ENCODE measurements around the gene TCF4.
A peak's percentile ranks its signal among the peaks of the same experiment; 100 is the strongest.

The TCF4 gene

DNA sequence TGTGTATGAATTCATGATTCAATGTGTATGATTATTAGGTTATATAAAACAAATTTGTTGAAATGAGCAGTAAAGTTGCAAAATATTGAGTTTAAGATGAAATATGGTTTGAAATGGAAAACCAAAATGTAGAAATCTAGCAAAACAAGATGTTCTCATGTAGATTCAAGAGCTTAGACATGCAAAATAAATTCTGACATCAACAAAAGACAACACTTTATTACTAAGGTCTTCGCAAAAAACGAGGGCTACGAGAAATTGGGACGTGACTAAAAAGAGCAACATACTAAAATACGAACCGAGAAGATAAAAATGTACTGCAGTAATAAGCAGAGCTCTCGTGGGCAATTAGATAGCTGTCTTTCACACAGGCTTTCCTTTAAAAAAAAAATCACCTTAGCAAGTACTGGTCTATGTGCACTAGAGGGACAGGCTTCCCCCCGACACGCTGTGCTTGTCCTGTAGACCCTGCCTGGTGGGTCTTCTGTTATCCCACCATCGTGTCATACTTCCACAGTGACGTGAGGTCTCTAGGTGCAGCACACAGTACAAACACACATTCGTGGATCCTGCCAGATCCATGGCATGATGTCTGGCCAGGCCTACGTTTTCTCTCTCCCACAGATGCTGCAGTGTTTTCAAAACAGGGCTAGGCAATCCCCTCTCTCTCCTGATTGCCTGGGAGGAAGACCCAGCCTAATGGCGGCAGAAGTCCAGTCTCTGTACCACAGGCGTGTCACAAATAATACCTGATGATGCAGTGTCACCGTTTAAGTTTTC, 240.8 kb downstream of the TCF4 start:
- H3K4me3 ChIP-seq (ENCODE audit: low read length): no peak overlapping the region
- TF ChIP-seq, protein P1, sequence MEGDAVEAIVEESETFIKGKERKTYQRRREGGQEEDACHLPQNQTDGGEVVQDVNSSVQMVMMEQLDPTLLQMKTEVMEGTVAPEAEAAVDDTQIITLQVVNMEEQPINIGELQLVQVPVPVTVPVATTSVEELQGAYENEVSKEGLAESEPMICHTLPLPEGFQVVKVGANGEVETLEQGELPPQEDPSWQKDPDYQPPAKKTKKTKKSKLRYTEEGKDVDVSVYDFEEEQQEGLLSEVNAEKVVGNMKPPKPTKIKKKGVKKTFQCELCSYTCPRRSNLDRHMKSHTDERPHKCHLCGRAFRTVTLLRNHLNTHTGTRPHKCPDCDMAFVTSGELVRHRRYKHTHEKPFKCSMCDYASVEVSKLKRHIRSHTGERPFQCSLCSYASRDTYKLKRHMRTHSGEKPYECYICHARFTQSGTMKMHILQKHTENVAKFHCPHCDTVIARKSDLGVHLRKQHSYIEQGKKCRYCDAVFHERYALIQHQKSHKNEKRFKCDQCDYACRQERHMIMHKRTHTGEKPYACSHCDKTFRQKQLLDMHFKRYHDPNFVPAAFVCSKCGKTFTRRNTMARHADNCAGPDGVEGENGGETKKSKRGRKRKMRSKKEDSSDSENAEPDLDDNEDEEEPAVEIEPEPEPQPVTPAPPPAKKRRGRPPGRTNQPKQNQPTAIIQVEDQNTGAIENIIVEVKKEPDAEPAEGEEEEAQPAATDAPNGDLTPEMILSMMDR (IDR thresholded peaks at IDR 0.05; ENCODE audit: insufficient read depth, low read depth, low read length, missing control alignments): no peak
- no peak for DNase-seq (ENCODE audit: low read depth)

DNA sequence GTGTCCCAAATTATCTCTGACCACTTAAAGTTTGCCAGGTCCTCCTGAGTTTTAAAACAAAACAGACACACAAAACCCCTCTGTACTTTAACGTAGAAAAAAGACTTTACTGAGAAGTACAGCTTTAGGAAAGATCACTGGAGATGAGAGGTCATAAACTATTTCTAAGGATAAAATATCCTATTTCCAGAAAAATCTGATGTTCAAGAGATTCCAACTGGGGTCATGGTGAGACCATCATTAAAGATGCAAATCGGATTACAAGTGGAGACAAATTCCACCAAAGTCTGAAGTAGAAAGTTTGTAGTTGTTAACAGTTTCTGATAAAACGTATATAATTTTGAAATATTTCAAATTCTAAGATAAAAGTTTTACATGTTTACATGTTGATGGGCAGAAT, 241.6 kb downstream of the TCF4 start:
- no peak for DNase-seq (ENCODE audit: low read depth)
- TF ChIP-seq, protein P1 (IDR thresholded peaks at IDR 0.05; ENCODE audit: insufficient read depth, low read depth, low read length, missing control alignments): no peak
- no peak overlapping the region for H3K4me3 ChIP-seq (ENCODE audit: low read length)

DNA sequence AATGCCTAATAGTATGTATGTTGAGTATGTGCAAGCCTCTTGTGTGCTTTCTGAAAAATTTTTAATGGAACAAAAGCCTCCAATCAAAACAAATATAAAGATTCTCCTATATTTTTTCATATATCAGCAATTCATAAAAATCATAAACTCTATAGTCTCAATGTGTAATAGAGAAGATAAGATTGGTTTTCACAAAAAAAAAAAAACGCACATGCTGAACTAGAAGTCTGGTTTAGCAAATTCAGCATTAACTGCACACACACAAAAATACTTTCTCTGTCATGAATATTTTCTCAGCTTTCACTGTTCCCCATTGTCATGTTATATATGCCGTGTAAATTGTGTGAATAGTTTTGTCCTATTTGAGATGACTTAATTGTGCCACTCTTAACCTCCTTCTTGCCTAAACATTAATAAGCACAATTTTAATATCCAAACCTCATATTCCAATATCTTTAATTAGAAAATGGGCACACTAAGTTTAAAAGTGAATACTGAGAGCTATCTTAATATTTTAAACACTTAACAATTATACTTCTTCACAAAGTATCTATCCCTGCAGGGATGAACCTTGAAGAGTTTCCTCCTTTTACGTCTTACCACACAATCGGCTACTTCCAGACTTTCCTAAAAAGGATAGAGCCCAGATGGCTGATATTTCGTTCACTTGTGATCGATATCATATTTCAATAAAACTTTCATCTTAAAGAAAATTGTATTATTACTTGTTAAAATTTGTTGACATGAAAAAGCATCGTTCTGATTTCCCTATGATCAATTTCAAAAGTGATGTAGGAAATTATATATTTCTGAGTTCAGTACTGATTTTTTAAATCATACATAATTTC, 242.7 kb downstream of the TCF4 start:
- TF ChIP-seq, protein P1 (IDR thresholded peaks at IDR 0.05; ENCODE audit: insufficient read depth, low read depth, low read length, missing control alignments): no peak
- DNase-seq (ENCODE audit: low read depth): no peak
- H3K4me3 ChIP-seq (ENCODE audit: low read length): no peak overlapping the region

DNA sequence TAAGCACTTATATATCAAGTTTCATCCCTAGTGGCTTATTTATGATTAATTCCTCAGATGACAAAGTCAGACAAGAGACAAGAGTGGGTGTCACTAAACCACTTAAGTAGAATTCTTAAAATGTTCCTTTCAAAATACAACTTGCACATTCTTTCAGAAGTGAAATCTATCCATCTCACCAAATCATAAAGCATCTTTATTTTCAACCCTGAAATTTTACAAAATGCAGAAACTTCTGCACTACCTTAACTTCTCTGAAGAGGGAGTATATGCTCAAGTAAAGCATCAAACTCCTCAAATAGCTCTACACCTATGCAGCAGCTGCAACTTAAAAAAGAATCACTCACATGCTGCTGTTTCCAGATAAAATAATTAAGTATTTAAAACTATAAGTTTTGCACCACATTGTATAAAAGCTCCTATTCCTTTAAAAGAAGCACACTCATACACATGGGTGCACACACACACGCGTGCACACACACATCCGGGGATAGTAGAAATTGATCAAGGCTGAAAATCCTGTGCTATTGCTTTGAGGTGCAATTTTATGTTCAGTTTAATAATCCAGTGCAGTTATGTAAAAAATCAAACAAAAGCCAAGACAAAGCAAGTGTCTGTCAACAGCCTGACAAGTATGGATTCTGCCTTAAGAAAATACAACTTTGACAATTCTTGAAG, 244.5 kb downstream of the TCF4 start:
- DNase-seq (ENCODE audit: low read depth): peak; percentile 24
- H3K4me3 ChIP-seq (ENCODE audit: low read length): no peak overlapping the region
- TF ChIP-seq, protein P1 (IDR thresholded peaks at IDR 0.05; ENCODE audit: insufficient read depth, low read depth, low read length, missing control alignments): peak; percentile 52

DNA sequence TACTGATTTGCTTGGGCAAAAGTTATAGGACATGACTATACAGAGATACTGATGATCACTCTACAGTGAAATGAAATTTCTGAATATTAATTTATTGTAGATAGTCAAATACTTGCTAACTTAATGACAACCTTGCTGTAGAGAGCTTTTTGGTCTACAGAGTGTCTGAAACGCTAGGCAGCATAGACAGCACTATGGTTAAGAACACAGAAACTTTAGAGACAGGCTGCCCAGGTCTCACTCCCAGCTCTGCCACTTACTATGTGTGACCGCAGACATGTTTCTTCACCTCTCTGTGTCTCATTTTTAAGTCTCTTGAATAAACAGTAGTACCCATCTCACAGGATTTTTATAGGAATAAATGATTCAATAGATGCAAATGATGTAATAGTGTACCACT, 247.0 kb downstream of the TCF4 start:
- TF ChIP-seq, protein P1 (IDR thresholded peaks at IDR 0.05; ENCODE audit: insufficient read depth, low read depth, low read length, missing control alignments): no peak
- DNase-seq (ENCODE audit: low read depth): no peak

DNA sequence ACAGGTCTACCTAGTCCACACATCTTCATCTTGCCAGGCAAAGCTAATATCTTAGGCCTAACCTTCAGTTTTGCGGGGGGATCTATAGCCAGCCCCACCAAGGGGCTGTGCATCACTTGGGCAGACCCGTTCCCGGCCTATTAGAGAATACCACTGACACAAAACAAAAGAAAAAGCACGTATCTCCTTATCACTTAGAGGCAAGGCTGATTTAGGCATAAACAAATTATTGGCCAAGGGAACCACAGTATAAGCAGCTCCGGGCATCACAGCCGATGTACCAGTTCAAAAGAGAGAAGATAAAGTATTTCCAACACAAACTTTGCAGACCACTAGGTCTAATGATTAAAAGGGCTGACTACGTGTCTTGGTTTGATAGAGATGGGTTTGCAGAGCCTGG, 248.0 kb downstream of the TCF4 start:
- TF ChIP-seq, protein P1 (IDR thresholded peaks at IDR 0.05; ENCODE audit: insufficient read depth, low read depth, low read length, missing control alignments): no peak
- DNase-seq (ENCODE audit: low read depth): no peak

More for the DNA sequence above, 247.0 kb downstream of the TCF4 start:
- H3K4me3 ChIP-seq (ENCODE audit: low read length): no peak overlapping the region

More for the DNA sequence above, 248.0 kb downstream of the TCF4 start:
- H3K4me3 ChIP-seq (ENCODE audit: low read length): no peak overlapping the region

All from epithelial cell of esophagus (primary cell).